AG04449 (cell line): ENCODE measurements around the gene SWAP70.
"Not testable (repeated sequence)": the region's sequence is repeated elsewhere in the genome, so short reads cannot be mapped to it uniquely, and the experiment has no call there.

ENCODE experiments used
- CTCF ChIA-PET: fragments of 350-600 bp; formaldehyde crosslinking; extraction: SDS; loops from one replicate; lab custom pipeline; 2021; ENCODE audit warnings: antibody characterized with exemption; lab: Yijun Ruan, JAX
- POLR2A ChIA-PET: fragments of 400-600, 350-600 bp; formaldehyde crosslinking; extraction: SDS; loops from one replicate; lab custom pipeline; 2020; ENCODE audit warnings: antibody characterized with exemption, inconsistent platforms; lab: Yijun Ruan, JAX
- DNase-seq: peaks from one replicate; pipeline ENCODE4 v3.0.0-alpha.2; 2010; ENCODE audit warnings: low read depth, low spot score
- H3K4me3 ChIP-seq: 2 replicates; pipeline ENCODE4 v1.5.1; 2011; ENCODE audit warnings: low read depth, mild to moderate bottlenecking, control low read depth, low read length
- CTCF ChIP-seq: IDR thresholded peaks from one replicate; pipeline ENCODE4 v1.5.1; 2011; ENCODE audit warnings: mild to moderate bottlenecking, moderate library complexity, low read length, control low read depth, inconsistent platforms; ENCODE audit not compliant: insufficient read depth; ENCODE audit errors: missing control alignments

The SWAP70 gene

GRCh38 chr11:9740202-9740883 lies 76.5 kb downstream of the SWAP70 start:
- ChIA-PET POLR2A (no interaction called here), CTCF (interaction anchor here (0.8 to 1.4 kb wide), 2 partner anchors 8 to 10 kb away, joined by 3 to 5 read pairs; no protein-coding TSS in a partner anchor)
- DNase-seq = no peak
- no peak for TF ChIP-seq CTCF
- no peak overlapping the region for H3K4me3 ChIP-seq

GRCh38 chr11:9741260-9741659 lies 77.4 kb downstream of the SWAP70 start:
- no peak for DNase-seq
- no peak overlapping the region for H3K4me3 ChIP-seq
- CTCF ChIA-PET = interaction anchor here (1.4 kb wide), 1 partner anchor 9 kb away, joined by 5 read pairs; no protein-coding TSS in a partner anchor
- TF ChIP-seq CTCF = no peak
- POLR2A ChIA-PET = no interaction called here

- POLR2A ChIA-PET, CTCF ChIA-PET, H3K4me3 ChIP-seq, DNase-seq: not testable (repeated sequence)
These were observed 79.6 kb downstream of the SWAP70 start for GRCh38 chr11:9743512-9743911.

GRCh38 chr11:9745411-9746211 lies 81.7 kb downstream of the SWAP70 start:
- POLR2A ChIA-PET = no interaction called here
- TF ChIP-seq CTCF = no peak
- DNase-seq = no peak
- CTCF ChIA-PET = interaction anchor here (0.7 to 6.6 kb wide), 6 partner anchors 8 to 227 kb away, joined by 3 to 49 read pairs (median 23); no protein-coding TSS in a partner anchor
- H3K4me3 ChIP-seq = no peak overlapping the region

- no peak overlapping the region for H3K4me3 ChIP-seq
- ChIA-PET CTCF (interaction anchor here (0.8 to 6.6 kb wide), 16 partner anchors 9 to 579 kb away, joined by 3 to 49 read pairs (median 4); partner anchors contain the start of gene WEE1), POLR2A (no interaction called here)
- DNase-seq = no peak
- TF ChIP-seq CTCF = no peak
These were observed 83.4 kb downstream of the SWAP70 start for GRCh38 chr11:9747229-9747628.

- CTCF ChIA-PET = interaction anchor here (0.6 to 6.6 kb wide), 22 partner anchors 7 to 578 kb away, joined by 3 to 49 read pairs (median 4); partner anchors contain the start of gene WEE1
- no peak for DNase-seq
- POLR2A ChIA-PET = interaction anchor here (0.5 kb wide), 1 partner anchor 75 kb away, joined by 4 read pairs; no protein-coding TSS in a partner anchor
These were observed 84.0 kb downstream of the SWAP70 start for GRCh38 chr11:9747828-9748227.

More at GRCh38 chr11:9747828-9748227, 84.0 kb downstream of the SWAP70 start:
- H3K4me3 ChIP-seq = no peak overlapping the region
- no peak for TF ChIP-seq CTCF
